ENCODE measurements around the gene CEND1. TPM values are rescaled to one million over a fixed set of nuclear protein-coding genes. Genes with fewer than 3 reads are reported as not detected.
A peak's percentile ranks its signal among the peaks of the same experiment; 100 is the strongest.

The CEND1 gene
- total and polyA plus RNA-seq, 8 donors, result 0.23 TPM; not detected in 7

DNA sequence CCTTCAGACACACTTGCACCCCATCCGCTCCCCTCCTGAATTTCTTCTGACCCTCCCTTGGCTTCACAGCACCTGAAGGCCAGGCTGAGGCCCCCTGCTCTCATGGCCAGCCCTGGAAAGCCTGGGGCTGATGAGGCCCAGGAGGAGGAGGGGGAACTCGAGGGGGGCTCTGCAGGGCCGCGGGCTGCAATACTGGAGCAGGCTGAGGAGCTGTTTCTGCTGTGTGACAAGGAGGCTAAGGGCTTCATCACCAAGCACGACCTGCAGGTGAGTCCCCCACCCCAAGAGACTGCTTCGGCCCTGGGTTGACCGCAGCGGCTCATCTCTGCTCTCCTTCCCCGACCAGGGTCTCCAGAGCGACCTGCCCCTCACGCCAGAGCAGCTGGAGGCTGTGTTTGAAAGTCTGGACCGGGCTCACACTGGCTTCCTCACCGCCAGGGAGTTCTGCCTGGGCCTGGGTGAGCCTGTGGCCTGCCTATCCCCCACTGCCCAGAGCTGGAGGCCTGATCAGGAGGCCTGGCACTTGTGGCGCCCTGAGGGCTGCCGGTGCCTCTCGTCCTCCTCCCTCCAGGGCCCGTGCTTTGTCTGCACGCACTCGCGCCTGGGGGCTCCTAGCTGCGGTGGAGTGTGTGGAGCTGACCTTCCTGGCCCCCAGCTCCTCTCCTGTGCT is 38.8 kb upstream of the CEND1 start:
- peaks cover 0 to 90% (median 40%) of the 10 kb centered on the region in 3 donors for H3K27me3 ChIP-seq
- H3K36me3 ChIP-seq, result peaks cover 18 to 23% (median 21%) of the 10 kb centered on the region in 4 donors
- peak overlapping the region; percentile 89 to 96 (median 94) for H3K27ac ChIP-seq
- DNase-seq, result no peak
- intact Hi-C loops (cut with DNase I; ENCODE audit: low total_unique reads), result no loop called here
- H3K4me3 ChIP-seq, result peak overlapping the region; percentile 35 to 54 (median 40)
- peaks cover 80 to 98% (median 93%) of the 10 kb centered on the region in 4 donors for H3K4me1 ChIP-seq
- TF ChIP-seq EP300 (IDR thresholded peaks at IDR 0.05) (no peak), CTCF (IDR thresholded peaks at IDR 0.05) (no peak), POLR2A (IDR thresholded peaks at IDR 0.05) (no peak), POLR2AphosphoS5 (IDR thresholded peaks at IDR 0.05) (no peak)
- no peaks in the 10 kb centered on the region for H3K9me3 ChIP-seq
- 42 to 57% (median 54%) methylated on average over 6 to 21 of the region's 21 CpGs for WGBS, 5 donors

- Histone ChIP-seq H3K27ac (peak within 1 kb of the TSS; percentile 89 to 96 (median 94)), H3K27me3 (peaks cover 0 to 90% (median 40%) of the 10 kb centered on the region in 3 donors), H3K36me3 (peaks cover 24 to 30% (median 29%) of the 10 kb centered on the region in 4 donors), H3K4me3 (peak within 1 kb of the TSS; percentile 46 to 56 (median 50)), H3K9me3 (no peaks in the 10 kb centered on the region), H3K4me1 (peaks cover 79 to 99% (median 96%) of the 10 kb centered on the region in 4 donors)
- TF ChIP-seq POLR2AphosphoS5 (IDR thresholded peaks at IDR 0.05) (no peak), EP300 (IDR thresholded peaks at IDR 0.05) (no peak), POLR2A (IDR thresholded peaks at IDR 0.05) (no peak), CTCF (IDR thresholded peaks at IDR 0.05) (no peak)
- DNase-seq, result no peak
- intact Hi-C loops (cut with DNase I; ENCODE audit: low total_unique reads), result no loop called here
- 6 to 36% (median 29%) methylated on average over 2 to 5 of the region's 5 CpGs for WGBS, 5 donors
Measured at GRCh38 chr11:827897-828192, 38.0 kb upstream of the CEND1 start, which contains the start of gene CRACR2B. CRACR2B (plus strand) TSS chr11:827919; CDS start chr11:828608, 689 bp downstream.

DNA sequence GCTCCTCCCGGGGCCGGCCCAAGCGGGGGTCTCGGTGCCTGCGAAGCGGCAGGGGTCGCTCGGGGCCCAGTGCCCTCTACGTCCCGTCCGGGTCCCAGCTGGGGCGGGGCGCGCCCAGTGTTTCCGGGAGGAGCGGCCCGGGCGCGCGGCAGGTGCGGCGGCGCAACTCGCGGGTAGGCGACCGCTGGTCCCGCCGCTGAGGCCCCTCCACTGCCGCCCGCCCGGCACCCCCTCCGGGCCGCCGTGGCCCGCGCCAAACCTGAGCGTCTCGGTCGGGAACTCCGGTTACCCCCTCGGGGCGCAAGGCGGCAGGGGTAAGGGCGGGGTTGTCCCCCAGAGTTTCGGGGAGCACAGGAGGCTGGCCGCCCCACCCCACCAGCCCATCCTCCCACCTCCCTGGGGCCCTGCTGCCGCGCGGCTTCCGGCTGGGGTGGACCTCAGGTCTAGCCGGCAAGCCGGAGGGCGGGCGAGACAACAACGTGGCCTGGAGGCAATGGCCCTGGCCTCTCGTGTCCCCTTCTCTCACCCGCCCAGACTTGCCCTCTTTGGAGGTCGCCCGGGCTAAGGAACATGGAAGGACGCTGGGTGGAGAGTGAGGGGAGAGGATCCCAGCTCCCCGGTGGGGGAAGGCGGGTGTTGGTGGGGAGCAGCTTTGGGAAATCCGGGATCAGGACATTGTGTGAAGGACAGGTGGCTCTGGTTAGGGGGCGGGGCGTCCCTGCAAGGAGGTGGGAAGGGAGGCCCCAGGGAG is 37.4 kb upstream of the CEND1 start:
- intact Hi-C loops (cut with DNase I; ENCODE audit: low total_unique reads), result no loop called here
- WGBS, 5 donors, result 1 to 8% (median 2%) methylated on average over 18 to 66 of the region's 66 CpGs
- DNase-seq, result peak; percentile 84 to 89
- H3K4me3 ChIP-seq, result peak overlapping the region; percentile 46 to 56 (median 50)
- H3K9me3 ChIP-seq, result no peaks in the 10 kb centered on the region
- H3K27ac ChIP-seq, result peak overlapping the region; percentile 89 to 96 (median 94)
- H3K36me3 ChIP-seq, result peaks cover 29 to 35% (median 34%) of the 10 kb centered on the region in 4 donors
- TF ChIP-seq EP300 (IDR thresholded peaks at IDR 0.05) (no peak), POLR2AphosphoS5 (IDR thresholded peaks at IDR 0.05) (peak in 2 of 3 donors; percentile 39 to 46), CTCF (IDR thresholded peaks at IDR 0.05) (no peak), POLR2A (IDR thresholded peaks at IDR 0.05) (peak in 1 of 4 donors; percentile 36)
- H3K27me3 ChIP-seq, result peaks cover 0 to 86% (median 40%) of the 10 kb centered on the region in 3 donors
- H3K4me1 ChIP-seq, result peaks cover 80 to 100% (median 97%) of the 10 kb centered on the region in 4 donors

GRCh38 chr11:826836-827145 is 36.9 kb upstream of the CEND1 start:
- intact Hi-C loops (cut with DNase I; ENCODE audit: low total_unique reads), result no loop called here
- WGBS, 5 donors, result 0 to 5% (median 2%) methylated on average over 12 to 22 of the region's 22 CpGs
- peak overlapping the region; percentile 46 to 56 (median 50) for H3K4me3 ChIP-seq
- H3K4me1 ChIP-seq, result peaks cover 83 to 100% (median 97%) of the 10 kb centered on the region in 4 donors
- no peak for TF ChIP-seq POLR2A (IDR thresholded peaks at IDR 0.05)
- TF ChIP-seq EP300 (IDR thresholded peaks at IDR 0.05), result no peak
- TF ChIP-seq POLR2AphosphoS5 (IDR thresholded peaks at IDR 0.05), result no peak
- H3K27ac ChIP-seq, result peak overlapping the region; percentile 89 to 96 (median 94)
- no peaks in the 10 kb centered on the region for H3K9me3 ChIP-seq
- H3K36me3 ChIP-seq, result peaks cover 32 to 40% (median 39%) of the 10 kb centered on the region in 4 donors
- no peak for DNase-seq
- H3K27me3 ChIP-seq, result peaks cover 0 to 80% (median 40%) of the 10 kb centered on the region in 3 donors

All from stomach (tissue), 9 donors.